ENCODE data around the gene ACAT2. TPM values are rescaled to one million over a fixed set of nuclear protein-coding genes. Genes with fewer than 3 reads are reported as not detected.
A peak's percentile ranks its signal among the peaks of the same experiment; 100 is the strongest.

Gene ACAT2
- total RNA-seq, 2 donors from 2014 or later, result 78.9 to 113 TPM

DNA sequence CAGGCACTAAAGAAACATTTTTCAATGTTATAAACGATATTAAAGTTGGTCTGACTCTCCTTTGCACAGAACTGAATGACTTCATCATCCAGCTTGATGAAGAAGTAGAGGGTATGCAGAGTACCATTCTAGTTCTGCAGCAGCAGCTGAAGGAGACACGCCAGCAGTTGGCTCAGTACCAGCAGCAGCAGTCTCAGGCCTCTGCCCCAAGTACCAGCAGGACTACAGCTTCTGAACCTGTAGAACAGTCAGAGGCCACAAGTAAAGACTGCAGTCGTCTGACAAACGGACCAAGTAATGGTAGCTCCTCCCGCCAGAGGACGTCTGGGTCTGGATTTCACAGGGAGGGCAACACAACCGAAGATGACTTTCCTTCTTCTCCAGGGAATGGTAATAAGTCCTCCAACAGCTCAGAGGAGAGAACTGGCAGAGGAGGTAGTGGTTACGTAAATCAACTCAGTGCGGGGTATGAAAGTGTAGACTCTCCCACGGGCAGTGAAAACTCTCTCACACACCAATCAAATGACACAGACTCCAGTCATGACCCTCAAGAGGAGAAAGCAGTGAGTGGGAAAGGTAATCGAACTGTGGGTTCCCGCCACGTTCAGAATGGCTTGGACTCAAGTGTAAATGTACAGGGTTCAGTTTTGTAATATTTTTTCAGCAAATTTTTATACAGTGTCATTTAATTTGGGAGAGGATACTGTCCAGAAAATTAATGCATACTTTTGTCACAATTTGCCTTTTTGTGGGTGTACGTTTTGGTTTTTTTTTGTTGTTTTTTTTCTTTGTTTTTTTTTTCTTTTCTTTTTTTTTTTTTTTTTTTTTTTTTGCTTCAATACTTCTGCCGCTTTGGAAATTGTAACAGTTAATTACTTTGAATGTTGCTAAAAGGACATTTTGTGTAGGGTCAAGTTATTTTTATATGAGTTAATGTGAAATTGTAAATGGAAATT, 6.6 kb upstream of the ACAT2 start:
- Mint-ChIP-seq H3K36me3 (peaks cover 21 to 36% of the 10 kb centered on the region in 2 donors), H3K27ac (peak overlapping the region in 1 of 2 donors; percentile 95), H3K9me3 (no peaks in the 10 kb centered on the region)
- DNase-seq (ENCODE audit: low spot score in 2 of 2) (no peak), ATAC-seq (no peak)

DNA sequence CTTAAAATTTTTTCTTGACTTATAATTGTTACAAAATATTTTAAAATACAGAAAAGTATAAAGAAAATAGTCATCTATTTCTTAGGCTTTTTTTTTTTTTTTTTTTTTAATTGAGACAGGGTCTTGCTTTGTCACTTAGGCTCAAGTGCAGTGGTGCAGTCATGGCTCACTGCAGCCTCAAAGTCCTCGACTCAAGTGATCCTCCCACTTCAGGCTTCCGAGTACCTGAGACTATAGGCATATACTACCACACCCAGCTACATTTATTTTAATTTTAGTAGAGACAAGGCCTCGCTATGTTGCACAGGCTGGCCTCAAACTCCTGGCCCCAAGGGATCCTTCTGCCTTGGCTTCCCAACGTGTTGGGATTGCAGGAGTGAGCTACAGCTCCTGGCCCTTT, 5.3 kb upstream of the ACAT2 start:
- no peak for DNase-seq (ENCODE audit: low spot score in 2 of 2)
- H3K36me3 Mint-ChIP-seq, result peaks cover 28 to 36% of the 10 kb centered on the region in 2 donors
- no peaks in the 10 kb centered on the region for H3K9me3 Mint-ChIP-seq
- no peak overlapping the region for H3K27ac Mint-ChIP-seq
- no peak for ATAC-seq

DNA sequence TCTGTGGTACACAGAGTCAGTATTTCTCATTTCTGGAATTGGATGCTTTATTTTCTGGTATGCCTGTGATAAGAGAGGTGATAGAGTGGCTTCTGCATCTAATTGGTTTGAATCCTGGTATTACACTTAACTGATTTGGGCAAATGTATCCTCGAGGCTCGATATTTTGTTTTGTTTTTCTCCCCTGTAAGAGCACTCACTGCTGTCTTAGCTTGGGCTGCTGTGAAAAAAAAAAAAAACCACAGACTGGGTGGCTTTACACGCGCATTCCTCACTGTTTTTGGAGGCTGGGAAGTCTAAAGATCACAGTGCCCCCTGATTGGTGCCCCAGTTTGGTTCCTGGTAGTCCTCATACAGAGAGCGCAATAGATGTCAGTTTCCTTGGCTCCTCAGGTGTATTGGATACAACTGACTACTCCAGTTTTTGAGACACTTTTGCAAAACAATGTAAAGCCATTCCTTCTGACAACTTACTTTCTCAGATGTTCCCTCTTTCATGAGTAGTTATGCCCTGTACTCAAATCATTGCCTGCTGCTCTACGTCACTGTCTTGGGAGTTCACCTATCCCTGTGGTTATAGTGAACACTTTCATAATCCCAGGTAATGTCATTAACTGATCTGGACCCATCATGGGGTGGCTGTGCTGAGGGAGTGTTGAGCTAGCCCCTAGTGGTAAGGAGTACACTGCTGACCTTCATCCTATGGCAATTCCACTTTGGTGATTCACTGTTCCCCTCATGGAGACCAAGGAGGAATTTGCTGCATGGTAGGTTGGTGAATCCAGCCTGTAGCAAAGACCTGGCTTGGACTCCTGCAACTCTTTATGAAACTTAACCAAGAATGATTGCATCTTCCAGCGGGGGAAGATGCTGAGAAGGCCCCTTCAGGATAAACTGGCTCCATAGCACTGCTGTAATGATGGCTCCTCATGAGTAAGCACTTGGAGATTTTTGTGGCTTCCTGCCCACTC, 3.5 kb upstream of the ACAT2 start:
- ATAC-seq, result no peak
- peak overlapping the region; percentile 31 to 73 for H3K27ac Mint-ChIP-seq
- no peaks in the 10 kb centered on the region for H3K9me3 Mint-ChIP-seq
- H3K36me3 Mint-ChIP-seq, result peaks cover 37 to 41% of the 10 kb centered on the region in 2 donors
- no peak for DNase-seq (ENCODE audit: low spot score in 2 of 2)

DNA sequence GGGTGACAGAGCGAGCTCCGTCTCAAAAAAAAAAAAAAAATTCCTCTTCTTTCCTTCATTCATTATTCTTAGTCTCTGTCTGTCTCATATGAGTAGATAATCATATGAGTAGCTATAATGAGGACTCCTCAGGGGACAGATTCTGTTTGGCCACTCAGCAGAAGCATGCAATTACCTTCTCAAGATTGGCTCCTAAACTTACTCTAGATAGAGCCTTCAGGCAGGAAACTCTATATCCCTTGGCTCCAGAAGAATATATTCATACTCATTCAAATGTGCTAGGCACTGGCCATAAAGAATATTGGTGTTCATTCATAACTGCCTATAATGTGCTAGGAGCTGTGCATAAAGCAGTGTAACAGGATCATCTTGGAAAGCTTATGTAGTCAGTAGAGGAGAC, 2.2 kb upstream of the ACAT2 start:
- no peak for ATAC-seq
- no peak for DNase-seq (ENCODE audit: low spot score in 2 of 2)
- Mint-ChIP-seq H3K9me3 (no peaks in the 10 kb centered on the region), H3K36me3 (peaks cover 36 to 39% of the 10 kb centered on the region in 2 donors), H3K27ac (peak overlapping the region in 1 of 2 donors; percentile 6)

DNA sequence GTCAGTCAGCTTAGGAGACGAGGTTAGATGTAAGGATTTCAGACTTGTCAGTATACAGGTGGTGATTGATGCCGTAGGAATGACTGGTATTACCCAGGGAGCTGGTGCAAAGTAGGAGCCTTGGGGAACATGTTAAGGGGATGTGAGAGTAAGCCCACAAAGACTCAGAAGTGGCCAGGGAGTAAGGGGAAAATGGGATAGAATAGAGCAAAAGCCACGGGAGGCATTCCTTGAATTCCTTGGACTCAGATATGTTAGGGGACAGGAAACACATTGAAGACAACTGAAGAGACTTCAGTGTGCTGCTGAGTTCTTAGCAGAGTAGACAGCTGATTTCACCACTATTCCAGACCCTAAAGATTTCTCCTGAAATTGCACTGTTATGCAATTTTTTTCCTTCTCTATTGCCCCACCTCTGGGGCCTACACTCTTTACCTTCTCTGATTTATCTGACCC, 1.2 kb upstream of the ACAT2 start:
- H3K27ac Mint-ChIP-seq, result peak overlapping the region; percentile 98 to 99
- ATAC-seq (no peak), DNase-seq (ENCODE audit: low spot score in 2 of 2) (no peak)
- H3K36me3 Mint-ChIP-seq, result peaks cover 28 to 33% of the 10 kb centered on the region in 2 donors
- no peaks in the 10 kb centered on the region for H3K9me3 Mint-ChIP-seq

DNA sequence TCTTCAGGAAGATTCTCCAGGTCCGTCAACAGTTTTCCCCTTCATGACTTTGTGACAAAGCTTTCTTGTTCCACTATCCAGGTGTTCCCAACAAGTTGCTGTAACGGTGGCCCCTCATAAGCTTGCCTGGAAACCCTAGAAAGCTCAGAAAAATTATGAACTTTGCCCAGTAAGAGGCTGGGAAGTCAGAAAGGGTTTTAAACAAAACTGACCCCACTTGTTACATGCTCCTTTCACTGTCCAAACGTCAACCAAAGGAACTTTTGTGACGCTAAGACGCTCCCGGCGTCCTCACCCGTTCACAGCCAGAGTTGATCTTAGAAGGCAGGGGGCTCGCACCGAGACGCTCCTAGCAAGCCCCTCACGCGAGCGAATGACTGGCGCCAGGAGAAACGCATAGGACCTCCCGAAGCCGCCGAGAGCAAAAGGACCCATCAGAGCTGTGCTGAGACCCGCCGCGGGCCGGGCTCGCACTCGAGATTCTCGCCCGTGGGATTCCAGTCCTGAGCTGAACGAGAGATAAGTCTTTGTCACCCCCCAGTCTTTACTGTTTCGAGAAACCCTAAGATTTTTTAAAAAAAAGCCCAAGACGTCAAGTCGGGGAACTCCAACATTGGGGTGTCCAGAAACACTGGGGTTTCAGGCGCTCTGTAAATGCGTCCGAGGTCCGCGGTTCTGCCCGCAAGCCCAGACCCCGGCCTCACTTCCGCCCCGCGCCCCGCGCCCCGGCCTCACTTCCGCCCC, 544 bp upstream of the ACAT2 start:
- DNase-seq (ENCODE audit: low spot score in 2 of 2) (peak in 1 of 2 donors; percentile 61), ATAC-seq (no peak)
- H3K36me3 Mint-ChIP-seq, result peaks cover 21 to 28% of the 10 kb centered on the region in 2 donors
- H3K27ac Mint-ChIP-seq, result peak overlapping the region; percentile 98 to 99
- H3K9me3 Mint-ChIP-seq, result no peaks in the 10 kb centered on the region

DNA sequence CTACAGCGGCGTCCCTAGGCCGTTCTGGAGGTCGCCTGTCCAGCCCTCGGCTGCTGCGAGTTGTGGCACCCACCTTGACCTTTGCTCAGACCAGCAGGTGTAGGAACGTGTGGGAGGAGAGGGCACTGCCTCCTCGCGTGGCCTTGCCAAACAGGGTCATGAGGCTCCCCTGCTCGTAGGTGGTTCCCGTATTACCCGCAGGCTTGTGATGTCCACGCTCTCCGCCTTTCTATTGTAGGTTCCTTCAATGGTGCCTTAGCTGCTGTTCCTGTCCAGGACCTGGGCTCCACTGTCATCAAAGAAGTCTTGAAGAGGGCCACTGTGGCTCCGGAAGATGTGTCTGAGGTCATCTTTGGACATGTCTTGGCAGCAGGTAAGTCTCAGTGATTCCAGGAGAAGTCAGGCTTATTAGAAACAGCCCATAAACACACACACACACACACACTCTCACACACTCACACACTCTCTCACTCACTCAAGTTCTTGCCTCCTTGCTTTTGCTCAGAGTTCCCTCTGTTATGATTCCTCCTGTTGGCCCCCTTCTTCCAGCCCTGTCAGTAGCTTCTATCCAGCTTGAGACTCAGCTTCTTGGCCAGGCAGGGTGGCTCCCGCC, 942 bp downstream of the ACAT2 start:
- ATAC-seq (peak in 1 of 2 donors; percentile 14), DNase-seq (ENCODE audit: low spot score in 2 of 2) (peak in 1 of 2 donors; percentile 21)
- peaks cover 25 to 28% of the 10 kb centered on the region in 2 donors for H3K36me3 Mint-ChIP-seq

DNA sequence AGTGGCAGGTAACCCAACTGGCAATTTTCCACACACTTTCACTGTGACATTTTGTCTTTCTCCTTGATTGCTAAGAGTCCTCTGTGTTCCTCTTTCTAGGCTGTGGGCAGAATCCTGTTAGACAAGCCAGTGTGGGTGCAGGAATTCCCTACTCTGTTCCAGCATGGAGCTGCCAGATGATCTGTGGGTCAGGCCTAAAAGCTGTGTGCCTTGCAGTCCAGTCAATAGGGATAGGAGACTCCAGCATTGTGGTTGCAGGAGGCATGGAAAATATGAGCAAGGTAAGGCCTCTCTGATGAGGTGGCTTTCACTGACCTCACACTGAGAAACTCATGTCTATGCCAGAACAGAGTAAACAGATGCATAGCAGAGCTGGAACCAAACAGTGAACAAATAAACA, 5.1 kb downstream of the ACAT2 start:
- Mint-ChIP-seq H3K9me3 (no peaks in the 10 kb centered on the region), H3K36me3 (peaks cover 23 to 54% of the 10 kb centered on the region in 2 donors), H3K27ac (peak overlapping the region in 1 of 2 donors; percentile 32)
- ATAC-seq (no peak), DNase-seq (ENCODE audit: low spot score in 2 of 2) (no peak)

More for the DNA sequence above, 942 bp downstream of the ACAT2 start:
- peak overlapping the region; percentile 97 to 99 for H3K27ac Mint-ChIP-seq
- H3K9me3 Mint-ChIP-seq, result no peaks in the 10 kb centered on the region

DNA sequence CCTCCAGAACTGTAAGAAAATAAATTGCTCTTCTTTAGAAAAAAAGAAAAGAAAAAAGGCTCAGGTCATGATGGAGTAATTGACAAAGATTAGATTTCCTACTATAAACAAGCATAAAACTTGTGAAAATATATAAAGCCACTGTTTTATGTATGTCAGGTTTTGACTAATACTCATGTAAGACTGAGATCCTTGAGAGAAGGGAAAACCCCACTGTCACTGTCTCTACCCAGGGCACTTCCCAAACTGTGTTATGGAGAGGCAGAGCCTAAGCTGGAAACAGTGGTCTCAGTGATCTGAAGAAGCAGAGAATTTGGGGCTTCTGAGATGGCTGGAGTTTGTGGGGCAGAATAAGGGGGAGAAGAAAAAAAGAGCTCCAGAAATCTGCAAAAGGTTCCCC, 7.6 kb downstream of the ACAT2 start:
- Mint-ChIP-seq H3K36me3 (peaks cover 14 to 51% of the 10 kb centered on the region in 2 donors), H3K27ac (peak overlapping the region; percentile 17 to 82), H3K9me3 (no peaks in the 10 kb centered on the region)
- ATAC-seq, result peak; percentile 64 to 89
- DNase-seq (ENCODE audit: low spot score in 2 of 2), result no peak

DNA sequence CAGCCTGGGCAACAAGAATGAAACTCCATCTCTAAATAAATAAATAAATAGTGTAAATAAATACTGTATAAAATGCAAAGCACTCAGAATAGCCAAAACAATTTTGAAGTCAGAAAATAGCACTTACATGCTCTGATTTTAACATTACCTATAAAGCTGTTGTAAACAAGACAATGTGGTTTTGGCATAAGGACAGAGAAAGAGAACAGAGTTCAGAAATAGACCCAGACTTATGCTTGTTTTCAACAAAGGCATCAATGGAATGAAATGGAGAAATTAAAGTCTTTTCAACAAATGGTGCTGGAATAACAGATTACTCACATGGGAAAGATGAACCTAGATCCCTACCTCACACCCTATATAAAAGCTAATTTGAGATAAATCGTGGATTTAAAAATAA, 10.4 kb downstream of the ACAT2 start:
- DNase-seq (ENCODE audit: low spot score in 2 of 2) (no peak), ATAC-seq (no peak)
- Mint-ChIP-seq H3K36me3 (peaks cover 10 to 54% of the 10 kb centered on the region in 2 donors), H3K27ac (no peak overlapping the region), H3K9me3 (no peaks in the 10 kb centered on the region)

DNA sequence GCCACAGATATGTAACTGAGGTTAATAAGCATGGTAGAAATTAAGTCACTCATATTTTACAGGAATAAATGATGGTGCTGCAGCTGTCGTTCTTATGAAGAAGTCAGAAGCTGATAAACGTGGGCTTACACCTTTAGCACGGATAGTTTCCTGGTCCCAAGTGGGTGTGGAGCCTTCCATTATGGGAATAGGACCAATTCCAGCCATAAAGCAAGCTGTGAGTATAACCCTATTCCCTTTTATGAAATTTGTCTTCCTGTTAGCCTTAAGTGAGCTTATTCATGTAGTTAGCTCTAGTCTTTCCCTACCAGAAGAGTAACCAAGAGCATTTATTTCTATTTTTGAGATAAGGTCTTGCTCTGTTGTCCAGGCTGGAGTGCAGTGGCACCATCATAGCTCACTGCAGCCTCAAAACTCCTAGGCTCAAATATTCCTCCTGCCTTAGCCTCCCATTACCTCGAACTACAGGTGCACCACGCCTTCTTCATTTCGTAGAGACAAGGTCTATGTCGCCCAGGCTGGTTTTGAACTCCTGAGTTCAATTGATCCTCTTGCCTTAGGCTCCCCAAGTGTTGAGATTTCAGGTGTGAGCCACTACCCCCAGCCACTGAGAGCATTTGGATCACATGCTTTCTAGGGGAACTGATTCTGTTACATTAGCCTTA, 15.5 kb downstream of the ACAT2 start:
- Mint-ChIP-seq H3K36me3 (peaks cover 7 to 25% of the 10 kb centered on the region in 2 donors), H3K27ac (peak overlapping the region in 1 of 2 donors; percentile 74)

DNA sequence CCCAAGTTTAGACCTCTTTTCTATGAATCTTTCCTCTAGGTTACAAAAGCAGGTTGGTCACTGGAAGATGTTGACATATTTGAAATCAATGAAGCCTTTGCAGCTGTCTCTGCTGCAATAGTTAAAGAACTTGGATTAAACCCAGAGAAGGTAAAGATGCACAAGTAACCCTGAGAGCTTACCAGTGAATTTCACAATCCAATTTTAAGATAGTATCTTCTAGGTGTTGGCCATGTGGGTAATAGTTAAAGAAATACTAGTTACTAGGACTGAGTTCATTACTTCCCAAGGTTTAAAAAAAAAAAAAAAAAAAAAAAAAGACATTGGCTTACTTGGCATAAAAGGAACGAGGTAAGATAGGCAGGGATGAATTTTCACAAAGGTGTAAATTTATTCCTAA, 16.3 kb downstream of the ACAT2 start:
- Mint-ChIP-seq H3K9me3 (no peaks in the 10 kb centered on the region), H3K27ac (peak overlapping the region in 1 of 2 donors; percentile 74), H3K36me3 (peaks cover 14 to 31% of the 10 kb centered on the region in 2 donors)
- no peak for ATAC-seq
- DNase-seq (ENCODE audit: low spot score in 2 of 2), result no peak

More for the DNA sequence above, 15.5 kb downstream of the ACAT2 start:
- H3K9me3 Mint-ChIP-seq, result no peaks in the 10 kb centered on the region
- DNase-seq (ENCODE audit: low spot score in 2 of 2) (no peak), ATAC-seq (no peak)

DNA sequence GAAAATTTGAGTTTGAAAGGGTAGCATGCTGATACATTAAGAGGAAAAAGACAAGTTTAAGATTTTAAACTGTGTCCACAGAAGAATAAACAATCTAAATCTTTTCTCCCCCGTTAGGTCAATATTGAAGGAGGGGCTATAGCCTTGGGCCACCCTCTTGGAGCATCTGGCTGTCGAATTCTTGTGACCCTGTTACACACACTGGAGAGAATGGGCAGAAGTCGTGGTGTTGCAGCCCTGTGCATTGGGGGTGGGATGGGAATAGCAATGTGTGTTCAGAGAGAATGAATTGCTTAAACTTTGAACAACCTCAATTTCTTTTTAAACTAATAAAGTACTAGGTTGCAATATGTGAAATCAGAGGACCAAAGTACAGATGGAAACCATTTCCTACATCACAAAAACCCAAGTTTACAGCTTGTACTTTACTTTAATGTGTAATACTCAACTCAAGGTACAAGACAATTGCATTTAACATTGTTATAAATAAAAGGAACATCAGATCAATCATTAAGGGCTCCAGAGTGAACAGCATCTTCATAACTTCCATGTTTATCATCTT, 16.8 kb downstream of the ACAT2 start:
- H3K27ac Mint-ChIP-seq, result no peak overlapping the region
- no peak for DNase-seq (ENCODE audit: low spot score in 2 of 2)

DNA sequence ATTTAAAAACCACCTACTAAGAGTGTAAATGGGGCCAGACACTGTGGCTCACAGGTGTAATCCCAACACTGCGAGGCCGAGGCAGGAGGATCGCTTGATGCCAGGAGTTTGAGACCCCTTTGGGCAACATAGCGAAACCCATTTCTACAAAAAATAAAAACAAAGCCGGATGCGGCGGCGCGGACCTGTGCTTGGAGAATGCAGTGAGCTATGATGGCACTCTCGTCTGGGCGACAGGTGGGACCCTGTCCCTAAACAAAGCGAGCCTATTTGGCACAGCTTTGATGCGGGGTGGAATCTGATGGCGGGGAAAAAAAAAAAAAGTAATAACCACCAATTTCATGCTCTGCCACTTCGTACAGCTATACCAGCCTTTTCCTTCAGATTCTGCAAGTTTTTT, 26.4 kb downstream of the ACAT2 start:
- Mint-ChIP-seq H3K9me3 (no peaks in the 10 kb centered on the region), H3K36me3 (peaks cover 45 to 59% of the 10 kb centered on the region in 2 donors), H3K27ac (peak overlapping the region; percentile 96 to 99)
- ATAC-seq (no peak), DNase-seq (ENCODE audit: low spot score in 2 of 2) (no peak)

More for the DNA sequence above, 16.8 kb downstream of the ACAT2 start:
- H3K9me3 Mint-ChIP-seq, result no peaks in the 10 kb centered on the region
- no peak for ATAC-seq
- peaks cover 14 to 31% of the 10 kb centered on the region in 2 donors for H3K36me3 Mint-ChIP-seq
